ENCODE results near the gene SFXN3. TPM values are rescaled to one million over a fixed set of nuclear protein-coding genes. Genes with fewer than 3 reads are reported as not detected.

The SFXN3 gene
- total and polyA plus RNA-seq, 2 of the 8 experiments (the other 6 are each of a cell fraction or from before 2014, with no cell fraction given) = 2.6 to 2.8 TPM

GRCh38 chr10:101069441-101069840, 38.4 kb downstream of the SFXN3 start:
- Histone ChIP-seq H2AFZ (ENCODE audit: low read length) (no peak overlapping the region), H3K9ac (replicated peaks in 1 of 4; ENCODE audit: extremely low read depth in 1 of 4, low read depth in 3 of 4, low read length in 3 of 4) (no peak overlapping the region), H3K4me1 (replicated peaks in 1 of 4; ENCODE audit: control insufficient read depth in 3 of 4, insufficient read depth in 4 of 4, low read length in 3 of 4) (peaks cover 4 to 19% (median 8%) of the 10 kb centered on the region in 4 experiments), H3K9me3 (ENCODE audit: insufficient read depth in 2 of 2, low read depth in 1 of 2, low read length in 1 of 2) (no peaks in the 10 kb centered on the region), H3K27ac (ENCODE audit: low read depth, low read length) (no peak overlapping the region), H2BK120ac (replicated peaks; ENCODE audit: low read depth, low read length) (no peak overlapping the region), H4K5ac (ENCODE audit: insufficient read length, low read depth, low read length) (no peak overlapping the region), H3K56ac (replicated peaks; ENCODE audit: insufficient read length, low read depth, low read length) (no peak overlapping the region), H3K36me3 (ENCODE audit: control insufficient read depth in 2 of 4, insufficient read depth in 4 of 4, low read length in 3 of 4) (no peaks in the 10 kb centered on the region), H3K79me1 (ENCODE audit: low read depth, low read length) (no peaks in the 10 kb centered on the region), H3K23ac (ENCODE audit: insufficient read length) (no peak overlapping the region), H3K4me2 (ENCODE audit: insufficient read depth in 1 of 2, low read depth in 2 of 2, low read length in 2 of 2) (no peak overlapping the region), H3K14ac (ENCODE audit: insufficient read length) (no peak overlapping the region), H2BK15ac (ENCODE audit: low read length) (no peak overlapping the region), H3K4me3 (ENCODE audit: extremely low read depth in 1 of 4, insufficient read depth in 2 of 4, low read depth in 3 of 4, low read length in 4 of 4) (no peak overlapping the region), H2BK5ac (ENCODE audit: low read depth, low read length) (no peak overlapping the region), H3K4ac (replicated peaks; ENCODE audit: insufficient read length, low read depth, low read length) (no peak overlapping the region), H4K20me1 (replicated peaks in 1 of 2; ENCODE audit: control insufficient read depth in 1 of 2, insufficient read depth in 2 of 2, low read length in 2 of 2) (peaks cover 0 to 7% of the 10 kb centered on the region in 2 experiments), H3K18ac (ENCODE audit: extremely low read depth, low read length) (no peak overlapping the region), H3K79me2 (ENCODE audit: control insufficient read depth in 1 of 2, insufficient read depth in 2 of 2, low read length in 2 of 2) (no peaks in the 10 kb centered on the region), H3K27me3 (replicated peaks in 1 of 4; ENCODE audit: control insufficient read depth in 3 of 4, extremely low read depth in 1 of 4, insufficient read depth in 3 of 4, low read length in 3 of 4) (peaks cover 28 to 63% (median 54%) of the 10 kb centered on the region in 4 experiments), H2BK12ac (ENCODE audit: low read depth, low read length) (no peak overlapping the region), H4K8ac (ENCODE audit: extremely low read depth, insufficient read depth, low read length) (no peak overlapping the region), H2BK20ac (ENCODE audit: low read length) (no peak overlapping the region), H2AK5ac (ENCODE audit: low read depth, low read length) (no peak overlapping the region), H4K91ac (replicated peaks; ENCODE audit: insufficient read length, low read length) (no peak overlapping the region), H3K23me2 (ENCODE audit: low read depth, low read length) (peaks cover 15% of the 10 kb centered on the region; the same call in 1 of the 2 replicates)
- ChIA-PET CTCF (ENCODE audit: partially characterized antibody) (interaction anchor here (0.6 to 59.5 kb wide), 14 partner anchors 5 to 501 kb away, joined by 3 to 2176 read pairs (median 4); partner anchors contain the start of genes KAZALD1, PDZD7 and SFXN3), POLR2A (ENCODE audit: partially characterized antibody) (interaction anchor here (0.9 to 1.2 kb wide), 2 partner anchors 9 to 12 kb away, joined by 3 read pairs; no protein-coding TSS in a partner anchor)
- WGBS, 2 experiments (ENCODE audit: extremely low coverage in 1 of 2, insufficient coverage in 1 of 2, insufficient read length in 1 of 2, insufficient replicate concordance in 2 of 2, low coverage in 1 of 2, low lambda C conversion rate in 2 of 2, missing lambda C conversion rate in 1 of 2) = 80% methylated on average over 5 of the region's 5 CpGs; no CpG with 5 or more reads in 1 of the 2 experiments
- DNase-seq (ENCODE audit: low read depth in 1 of 2, low spot score in 2 of 2) = no peak
- no peak for FAIRE-seq
- TF ChIP-seq TCF12 (IDR thresholded peaks at IDR 0.05; ENCODE audit: low read depth, low read length) (no peak), EP300 (IDR thresholded peaks at IDR 0.05; ENCODE audit: borderline replicate concordance in 1 of 2, low read depth in 2 of 2, low read length in 2 of 2) (no peak), YY1 (IDR thresholded peaks at IDR 0.05; ENCODE audit: low read depth, low read length) (no peak), POLR2AphosphoS5 (IDR thresholded peaks at IDR 0.05; ENCODE audit: low read depth, low read length) (no peak), RXRA (IDR thresholded peaks at IDR 0.05; ENCODE audit: insufficient read depth, low read depth, low read length) (no peak), CBX8 (IDR thresholded peaks at IDR 0.05; ENCODE audit: borderline replicate concordance, low read depth, low read length) (no peak), SAP30 (IDR thresholded peaks at IDR 0.05; ENCODE audit: insufficient read depth, insufficient replicate concordance, low read length) (no peak), NANOG (IDR thresholded peaks at IDR 0.05; ENCODE audit: insufficient read depth, low read depth, low read length, poor library complexity, severe bottlenecking) (no peak), GABPA (IDR thresholded peaks at IDR 0.05; ENCODE audit: borderline replicate concordance, insufficient read depth, low read length) (no peak), CEBPB (IDR thresholded peaks at IDR 0.05; ENCODE audit: low read depth, low read length) (no peak), MAX (IDR thresholded peaks at IDR 0.05) (no peak), BRCA1 (IDR thresholded peaks at IDR 0.05; ENCODE audit: low read depth, low read length) (no peak), CHD1 (IDR thresholded peaks at IDR 0.05; ENCODE audit: low read depth, low read length) (no peak), PHF8 (conservative IDR thresholded peaks at IDR 0.05; ENCODE audit: low read depth, low read length) (no peak)

Data from H1 (cell line).